Endothelial cell (in vitro differentiated cells): ENCODE measurements around the gene EPHA3. TPM values are rescaled to one million over a fixed set of nuclear protein-coding genes. Genes with fewer than 3 reads are reported as not detected.

ENCODE experiments used
- DNase-seq: peaks from one replicate; pipeline ENCODE4 v3.0.0; 2021; ENCODE audit warnings: low spot score
- H3K27ac Mint-ChIP-seq: one replicate; pipeline ENCODE4 v1.8.0; 2021; ENCODE audit warnings: mixed read lengths, inconsistent platforms; ENCODE audit not compliant: unreplicated experiment
- H3K27me3 Mint-ChIP-seq: one replicate; pipeline ENCODE4 v1.8.0; 2021; ENCODE audit warnings: mild to moderate bottlenecking, moderate library complexity, mixed read lengths, inconsistent platforms; ENCODE audit not compliant: unreplicated experiment
- H3K36me3 Mint-ChIP-seq: one replicate; pipeline ENCODE4 v1.8.0; 2021; ENCODE audit warnings: mild to moderate bottlenecking, low read depth, mixed read lengths, inconsistent platforms; ENCODE audit not compliant: unreplicated experiment
- H3K4me1 Mint-ChIP-seq: one replicate; pipeline ENCODE4 v1.8.0; 2021; ENCODE audit warnings: mild to moderate bottlenecking, mixed read lengths, inconsistent platforms; ENCODE audit not compliant: unreplicated experiment
- H3K4me3 Mint-ChIP-seq: one replicate; pipeline ENCODE4 v1.8.0; 2021; ENCODE audit warnings: mild to moderate bottlenecking, mixed read lengths, inconsistent platforms; ENCODE audit not compliant: unreplicated experiment
- H3K9me3 Mint-ChIP-seq: one replicate; pipeline ENCODE4 v1.8.0; 2021; ENCODE audit warnings: mixed read lengths, inconsistent platforms; ENCODE audit not compliant: unreplicated experiment
- CTCF ChIP-seq: fragments of 200-600 bp; sonication (generic); IDR thresholded peaks from one replicate; pipeline ENCODE4 v1.5.0; 2021; ENCODE audit warnings: antibody characterized with exemption; ENCODE audit not compliant: unreplicated experiment
- total RNA-seq: library from RNA; stranded (reverse); fragmentation: NEBNext Ultra II Directional; extraction: Animal tissue kit (Norgen Biotek cat#: 25700); gene quantifications from one replicate; pipeline ENCODE4 v1.2.1, GENCODE V29; 2021; ENCODE audit not compliant: unreplicated experiment

EPHA3 gene
- total RNA-seq, 1 donor from 2014 or later = not detected

DNA sequence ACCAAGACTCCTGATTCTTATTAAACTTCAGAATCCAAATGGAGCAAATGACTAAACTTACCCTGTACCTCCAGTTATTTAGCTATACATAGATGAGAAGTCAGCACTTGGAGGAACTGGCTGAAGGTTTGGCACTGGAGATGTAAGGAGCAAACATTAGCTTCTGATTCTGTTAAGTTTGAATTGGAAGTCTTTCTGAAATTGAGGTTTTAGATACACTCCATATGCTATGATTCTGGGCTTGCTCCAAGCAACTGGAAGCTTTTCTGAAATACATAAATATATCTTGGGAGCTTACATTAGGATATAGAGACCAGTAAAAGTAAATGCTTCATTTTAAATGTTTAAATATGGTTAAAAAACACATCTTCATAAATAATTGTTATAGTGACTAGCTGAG, 333.7 kb downstream of the EPHA3 start:
- Mint-ChIP-seq H3K4me3 (no peak overlapping the region), H3K27me3 (peaks cover 1% of the 10 kb centered on the region), H3K9me3 (no peaks in the 10 kb centered on the region), H3K27ac (no peak overlapping the region), H3K4me1 (no peaks in the 10 kb centered on the region), H3K36me3 (no peaks in the 10 kb centered on the region)
- no peak for DNase-seq
- no peak for TF ChIP-seq CTCF

DNA sequence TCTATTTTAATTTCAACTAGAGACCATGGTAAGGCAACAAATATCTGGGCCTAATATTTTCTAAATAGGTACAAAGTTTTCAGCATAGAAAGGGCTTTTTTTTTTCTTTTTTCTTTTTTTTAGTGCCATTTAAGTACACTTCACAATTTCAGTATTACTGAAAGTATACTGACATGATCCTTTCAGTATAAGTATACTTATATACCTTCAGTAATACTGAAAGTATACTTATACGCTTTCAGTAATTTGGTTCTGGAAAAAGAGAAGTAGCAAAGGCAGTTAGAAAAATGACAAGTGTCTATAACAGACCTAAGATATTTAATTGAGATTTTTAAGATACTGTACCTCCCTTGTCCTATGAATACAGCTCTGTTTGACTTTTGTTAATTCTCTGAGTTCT, 339.2 kb downstream of the EPHA3 start:
- no peak for DNase-seq
- Mint-ChIP-seq H3K27ac (no peak overlapping the region), H3K27me3 (no peaks in the 10 kb centered on the region), H3K36me3 (no peaks in the 10 kb centered on the region), H3K4me3 (no peak overlapping the region), H3K9me3 (no peaks in the 10 kb centered on the region), H3K4me1 (no peaks in the 10 kb centered on the region)
- TF ChIP-seq CTCF = no peak

GRCh38 chr3:89447243-89447642, 339.8 kb downstream of the EPHA3 start:
- Mint-ChIP-seq H3K27me3 (no peaks in the 10 kb centered on the region), H3K27ac (no peak overlapping the region), H3K4me1 (no peaks in the 10 kb centered on the region), H3K4me3 (no peak overlapping the region), H3K36me3 (no peaks in the 10 kb centered on the region), H3K9me3 (no peaks in the 10 kb centered on the region)
- no peak for DNase-seq
- no peak for TF ChIP-seq CTCF

DNA sequence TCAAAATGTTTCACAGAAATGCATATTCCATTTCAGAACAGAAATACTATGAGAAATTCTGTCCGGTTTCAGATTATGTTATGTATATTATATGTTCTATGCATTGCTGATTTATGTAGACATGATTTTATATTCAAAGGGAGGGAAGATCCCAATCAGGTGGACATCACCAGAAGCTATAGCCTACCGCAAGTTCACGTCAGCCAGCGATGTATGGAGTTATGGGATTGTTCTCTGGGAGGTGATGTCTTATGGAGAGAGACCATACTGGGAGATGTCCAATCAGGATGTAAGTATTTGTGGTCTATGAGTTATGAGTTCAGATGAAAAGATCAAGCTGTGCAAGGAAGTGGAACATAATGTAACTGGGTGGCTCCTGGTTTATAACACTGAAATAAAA, 341.7 kb downstream of the EPHA3 start:
- DNase-seq = no peak
- Mint-ChIP-seq H3K4me1 (no peaks in the 10 kb centered on the region), H3K27me3 (no peaks in the 10 kb centered on the region), H3K9me3 (no peaks in the 10 kb centered on the region), H3K4me3 (no peak overlapping the region), H3K27ac (no peak overlapping the region), H3K36me3 (no peaks in the 10 kb centered on the region)
- no peak for TF ChIP-seq CTCF

DNA sequence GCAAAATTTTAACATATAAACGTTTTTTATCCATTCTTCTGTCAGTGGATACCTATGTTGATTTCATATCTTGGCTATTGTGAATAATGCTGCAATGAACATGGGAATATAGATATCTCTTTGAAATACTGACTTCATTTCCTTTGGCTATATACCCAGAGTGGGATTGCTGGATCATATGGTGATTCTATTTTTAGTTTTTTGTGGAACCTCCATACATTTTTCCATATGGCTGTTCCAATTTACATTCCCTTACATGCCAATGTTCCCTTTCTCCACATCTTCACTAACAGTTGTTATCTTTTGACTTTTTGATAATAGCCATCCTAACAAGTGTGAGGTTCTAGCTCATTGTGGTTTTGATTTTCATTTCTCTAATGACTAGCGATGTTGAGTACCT, 344.6 kb downstream of the EPHA3 start:
- Mint-ChIP-seq H3K4me3 (no peak overlapping the region), H3K36me3 (no peaks in the 10 kb centered on the region), H3K27ac (no peak overlapping the region), H3K9me3 (no peaks in the 10 kb centered on the region), H3K27me3 (no peaks in the 10 kb centered on the region), H3K4me1 (no peaks in the 10 kb centered on the region)
- DNase-seq = no peak
- TF ChIP-seq CTCF = no peak
